HG03039 (cell line): ENCODE data around the gene PIP5KL1.
"Not testable (repeated sequence)": the region's sequence is repeated elsewhere in the genome, so short reads cannot be mapped to it uniquely, and the experiment has no call there.

Experiments used
- ATAC-seq: cut with Tn5 transposase; IDR thresholded peaks from one replicate; pipeline ENCODE4 v1.9.1; 2021; ENCODE audit warnings: mild to moderate bottlenecking, moderate library complexity; ENCODE audit not compliant: unreplicated experiment

PIP5KL1 gene

GRCh38 chr9:127896395-127897192 lies 34.0 kb downstream of the PIP5KL1 start:
- ATAC-seq, result no peak

GRCh38 chr9:127895811-127896210 lies 34.8 kb downstream of the PIP5KL1 start:
- no peak for ATAC-seq

GRCh38 chr9:127893392-127893791 lies 37.2 kb downstream of the PIP5KL1 start:
- ATAC-seq, result no peak

- no peak for ATAC-seq
These were observed 37.7 kb downstream of the PIP5KL1 start for GRCh38 chr9:127892831-127893230.

GRCh38 chr9:127890053-127890452 lies 40.5 kb downstream of the PIP5KL1 start:
- no peak for ATAC-seq

- no peak for ATAC-seq
These were observed 42.8 kb downstream of the PIP5KL1 start for GRCh38 chr9:127887792-127888191.

GRCh38 chr9:127886401-127886972 lies 44.1 kb downstream of the PIP5KL1 start:
- no peak for ATAC-seq

- no peak for ATAC-seq
These were observed 44.9 kb downstream of the PIP5KL1 start for GRCh38 chr9:127885508-127886281.

- no peak for ATAC-seq
These were observed 45.5 kb downstream of the PIP5KL1 start for GRCh38 chr9:127884976-127885490.

- no peak for ATAC-seq
These were observed 46.1 kb downstream of the PIP5KL1 start for GRCh38 chr9:127884427-127884911.

- ATAC-seq, result no peak
These were observed 46.6 kb downstream of the PIP5KL1 start for GRCh38 chr9:127883959-127884358.

GRCh38 chr9:127881715-127882114 lies 48.9 kb downstream of the PIP5KL1 start:
- ATAC-seq, result not testable (repeated sequence)

GRCh38 chr9:127880143-127880542 lies 50.4 kb downstream of the PIP5KL1 start:
- no peak for ATAC-seq

GRCh38 chr9:127878652-127879390 lies 51.8 kb downstream of the PIP5KL1 start:
- no peak for ATAC-seq

GRCh38 chr9:127878001-127878651 lies 52.5 kb downstream of the PIP5KL1 start:
- ATAC-seq, result no peak

- no peak for ATAC-seq
These were observed 53.0 kb downstream of the PIP5KL1 start, which contains the start of gene AK1 for GRCh38 chr9:127877566-127877998. TSS of gene AK1 (minus strand) at chr9:127877675. CDS start at chr9:127874617, 3,058 bp downstream.

GRCh38 chr9:127876764-127877562 lies 53.6 kb downstream of the PIP5KL1 start:
- ATAC-seq, result no peak

GRCh38 chr9:127876026-127876763 lies 54.4 kb downstream of the PIP5KL1 start:
- no peak for ATAC-seq
